ENCODE results near the gene RTTN. TPM values are rescaled to one million over a fixed set of nuclear protein-coding genes. Genes with fewer than 3 reads are reported as not detected.

RTTN gene
- total and polyA plus RNA-seq, 9 of the 15 experiments (the other 6 are each of a cell fraction or from before 2014, with no cell fraction given), result 3.1 to 18.3 (median 10.6) TPM

- TF ChIP-seq ZNF707 (CRISPR knock-in tag; conservative IDR thresholded peaks at IDR 0.05) (no peak), TFAP4 (CRISPR knock-in tag; IDR thresholded peaks at IDR 0.05; ENCODE audit: borderline replicate concordance) (no peak), SRSF9 (IDR thresholded peaks at IDR 0.05; ENCODE audit: borderline replicate concordance, low read depth, low read length) (no peak)
These were observed 136.5 kb downstream of the RTTN start (continued) for GRCh38 chr18:70068981-70069380.

GRCh38 chr18:70059684-70060083, 145.8 kb downstream of the RTTN start:
- in situ Hi-C loops (cut with MboI) (no loop called here), intact Hi-C loops (cut with micrococcal nuclease) (no loop called here)
- FAIRE-seq (no peak), DNase-seq (ENCODE audit: extremely low read depth in 1 of 4, low spot score in 3 of 4) (peak in 2 of 4 experiments; percentile 11 to 14), ATAC-seq (peak; percentile 63)
- Histone ChIP-seq H4K20me1 (replicated peaks; ENCODE audit: control insufficient read depth, insufficient read depth, low read length) (no peaks in the 10 kb centered on the region), H3K4me1 (replicated peaks in 1 of 2; ENCODE audit: control insufficient read depth in 2 of 2, insufficient read depth in 2 of 2, low read length in 2 of 2) (no peaks in the 10 kb centered on the region; a peak in 2 of 5 replicates), H3K9me3 (replicated peaks; ENCODE audit: control insufficient read depth, insufficient read depth, low read depth, low read length) (no peaks in the 10 kb centered on the region), H3K27me3 (ENCODE audit: control insufficient read depth in 2 of 2, insufficient read depth in 2 of 2, low read length in 2 of 2) (no peaks in the 10 kb centered on the region), H2AFZ (ENCODE audit: low read depth, low read length) (no peak overlapping the region), H3K4me2 (ENCODE audit: insufficient read depth, low read length) (no peak overlapping the region), H3K4me3 (no peak overlapping the region), H3K9ac (ENCODE audit: insufficient read depth in 1 of 2, low read depth in 2 of 2, low read length in 2 of 2) (no peak overlapping the region), H3K79me2 (ENCODE audit: control insufficient read depth, insufficient read depth, low read length) (no peaks in the 10 kb centered on the region), H3K9me1 (ENCODE audit: control insufficient read depth, insufficient read depth, low read length) (no peaks in the 10 kb centered on the region), H3K36me3 (ENCODE audit: control insufficient read depth, insufficient read depth, low read length) (peaks cover 14% of the 10 kb centered on the region), H3K27ac (ENCODE audit: extremely low read depth, low read depth, low read length) (no peak overlapping the region)
- ChIA-PET POLR2A (interaction anchor here (0.6 to 1.2 kb wide), 3 partner anchors 11 to 33 kb away, joined by 3 to 7 read pairs (median 4); no protein-coding TSS in a partner anchor), CTCF (ENCODE audit: low intra/inter-chr PET ratio) (no interaction called here)
- WGBS (ENCODE audit: insufficient coverage, low coverage, missing lambda C conversion rate), result 7% methylated on average over 3 of the region's 3 CpGs
- BruUV-seq (replicated peaks), result no TSS peak
- TF ChIP-seq ARID1B (IDR thresholded peaks at IDR 0.05) (peak; percentile 50), TAL1 (IDR thresholded peaks at IDR 0.05) (peak; percentile 61), CBFA2T3 (IDR thresholded peaks at IDR 0.05) (peak; percentile 30; the same call in 1 of the 2 replicates), TCF3 (CRISPR knock-in tag; IDR thresholded peaks at IDR 0.05) (peak; percentile 37; the same call in 1 of the 2 replicates), ZC3H8 (IDR thresholded peaks at IDR 0.05) (no peak)
